Activated CD8-positive, alpha-beta memory T cell treated with anti-CD3 and anti-CD28 coated beads, Interleukin-2, amount 50 U/mL, for 48 hours (primary cell): ENCODE results near the gene TMEM203.

ENCODE experiments used
- DNase-seq: peaks from one replicate; pipeline ENCODE4 v3.0.0-alpha.2; 2020

The TMEM203 gene

DNA sequence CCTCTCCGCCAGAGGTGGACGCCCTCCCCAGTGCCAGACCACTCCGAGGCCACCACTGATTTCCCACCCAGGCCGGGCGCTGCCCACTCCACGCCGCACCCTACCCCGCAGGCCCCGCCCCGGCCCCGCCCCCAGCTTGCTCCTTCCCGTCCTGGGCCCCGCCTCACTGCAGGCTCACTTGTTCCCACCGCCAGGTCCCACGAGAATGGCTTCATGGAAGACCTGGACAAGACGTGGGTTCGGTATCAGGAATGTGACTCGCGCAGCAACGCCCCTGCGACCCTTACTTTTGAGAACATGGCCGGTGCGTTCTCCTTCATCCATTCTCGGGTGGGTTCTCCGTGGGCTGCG lies 42.1 kb downstream of the TMEM203 start:
- DNase-seq, result no peak

DNA sequence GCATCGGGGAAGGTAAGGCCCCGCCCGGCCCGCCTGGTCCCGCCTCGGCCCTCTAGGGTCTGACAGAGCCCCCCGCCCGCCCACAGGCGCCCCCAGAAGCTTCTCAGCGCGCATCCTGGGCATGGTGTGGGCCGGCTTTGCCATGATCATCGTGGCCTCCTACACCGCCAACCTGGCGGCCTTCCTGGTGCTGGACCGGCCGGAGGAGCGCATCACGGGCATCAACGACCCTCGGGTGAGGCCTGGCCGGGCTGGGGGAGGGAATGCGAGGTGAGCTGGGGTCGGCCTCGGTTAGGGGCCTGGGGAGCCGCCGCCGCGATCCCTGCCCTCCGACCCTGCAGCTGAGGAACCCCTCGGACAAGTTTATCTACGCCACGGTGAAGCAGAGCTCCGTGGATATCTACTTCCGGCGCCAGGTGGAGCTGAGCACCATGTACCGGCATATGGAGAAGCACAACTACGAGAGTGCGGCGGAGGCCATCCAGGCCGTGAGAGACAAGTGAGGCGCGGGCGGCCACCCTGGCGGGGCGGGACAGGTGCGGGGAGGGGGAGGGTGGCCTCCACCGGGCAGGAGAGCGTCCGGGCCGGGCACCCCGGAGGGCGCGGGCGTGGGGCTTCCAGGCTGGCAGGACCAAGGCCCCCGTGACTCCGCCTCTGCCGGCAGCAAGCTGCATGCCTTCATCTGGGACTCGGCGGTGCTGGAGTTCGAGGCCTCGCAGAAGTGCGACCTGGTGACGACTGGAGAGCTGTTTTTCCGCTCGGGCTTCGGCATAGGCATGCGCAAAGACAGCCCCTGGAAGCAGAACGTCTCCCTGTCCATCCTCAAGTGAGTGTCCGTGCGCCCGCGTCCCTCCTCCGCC lies 42.7 kb downstream of the TMEM203 start:
- no peak for DNase-seq

DNA sequence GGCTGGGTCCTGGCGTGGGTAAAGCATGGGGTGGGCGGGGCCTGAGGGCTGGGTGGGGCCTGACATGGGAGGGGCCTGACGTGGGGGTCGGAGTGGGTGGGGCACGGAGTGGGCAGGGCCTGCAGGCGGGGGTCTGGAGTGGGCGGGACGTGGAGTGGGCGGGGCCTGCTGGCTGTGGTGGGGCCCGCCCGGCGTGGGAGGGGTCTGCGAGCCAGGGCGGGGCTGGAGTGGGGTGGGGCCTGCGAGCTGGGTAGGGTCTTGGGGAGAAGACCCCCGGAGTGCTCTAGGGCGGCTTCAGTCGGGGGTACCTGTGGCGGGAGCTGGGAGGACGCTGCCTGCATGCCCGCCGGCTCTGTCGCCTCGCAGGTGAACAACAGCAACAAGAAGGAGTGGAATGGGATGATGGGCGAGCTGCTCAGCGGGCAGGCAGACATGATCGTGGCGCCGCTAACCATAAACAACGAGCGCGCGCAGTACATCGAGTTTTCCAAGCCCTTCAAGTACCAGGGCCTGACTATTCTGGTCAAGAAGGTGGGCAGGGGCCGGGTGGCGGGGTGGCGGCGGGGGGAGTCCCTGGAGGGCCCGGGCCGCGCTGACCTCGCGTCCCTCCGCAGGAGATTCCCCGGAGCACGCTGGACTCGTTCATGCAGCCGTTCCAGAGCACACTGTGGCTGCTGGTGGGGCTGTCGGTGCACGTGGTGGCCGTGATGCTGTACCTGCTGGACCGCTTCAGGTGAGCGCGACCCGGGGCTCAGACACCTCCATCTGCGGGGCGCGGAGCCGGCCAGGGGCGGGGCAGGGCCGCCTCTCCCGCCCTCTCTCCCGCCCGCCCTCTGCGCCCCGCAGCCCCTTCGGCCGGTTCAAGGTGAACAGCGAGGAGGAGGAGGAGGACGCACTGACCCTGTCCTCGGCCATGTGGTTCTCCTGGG lies 43.6 kb downstream of the TMEM203 start:
- no peak for DNase-seq

DNA sequence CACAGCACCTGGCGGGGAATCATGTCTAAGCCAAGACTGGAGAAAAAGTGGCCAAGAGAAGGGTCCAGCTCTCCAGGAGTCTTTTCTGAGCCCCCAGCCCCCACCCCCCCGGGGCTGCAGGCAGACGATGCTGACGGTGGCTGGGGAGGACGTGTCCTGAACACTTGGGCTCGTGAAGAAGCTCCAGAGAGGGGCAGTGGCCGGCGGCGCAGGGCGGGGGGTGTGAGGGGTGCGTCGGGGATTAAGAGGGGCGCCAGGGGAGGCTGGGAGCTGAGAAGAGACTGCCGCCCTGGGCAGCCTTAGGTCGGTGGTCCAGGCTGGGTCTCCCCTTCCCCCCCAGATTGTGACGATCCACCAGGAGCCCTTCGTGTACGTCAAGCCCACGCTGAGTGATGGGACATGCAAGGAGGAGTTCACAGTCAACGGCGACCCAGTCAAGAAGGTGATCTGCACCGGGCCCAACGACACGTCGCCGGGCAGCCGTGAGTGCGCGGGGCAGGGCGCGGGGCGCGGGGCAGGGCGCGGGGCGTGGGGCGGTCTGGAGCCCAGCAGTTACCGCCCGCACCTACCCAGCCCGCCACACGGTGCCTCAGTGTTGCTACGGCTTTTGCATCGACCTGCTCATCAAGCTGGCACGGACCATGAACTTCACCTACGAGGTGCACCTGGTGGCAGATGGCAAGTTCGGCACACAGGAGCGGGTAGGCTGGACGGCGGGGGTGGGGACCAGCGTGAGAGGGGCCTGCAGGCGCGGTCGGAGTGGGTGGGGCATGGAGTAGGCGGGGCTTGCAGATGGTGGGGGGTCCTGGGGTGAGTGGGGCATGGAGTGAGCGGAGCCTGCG lies 44.5 kb downstream of the TMEM203 start:
- DNase-seq, result no peak

DNA sequence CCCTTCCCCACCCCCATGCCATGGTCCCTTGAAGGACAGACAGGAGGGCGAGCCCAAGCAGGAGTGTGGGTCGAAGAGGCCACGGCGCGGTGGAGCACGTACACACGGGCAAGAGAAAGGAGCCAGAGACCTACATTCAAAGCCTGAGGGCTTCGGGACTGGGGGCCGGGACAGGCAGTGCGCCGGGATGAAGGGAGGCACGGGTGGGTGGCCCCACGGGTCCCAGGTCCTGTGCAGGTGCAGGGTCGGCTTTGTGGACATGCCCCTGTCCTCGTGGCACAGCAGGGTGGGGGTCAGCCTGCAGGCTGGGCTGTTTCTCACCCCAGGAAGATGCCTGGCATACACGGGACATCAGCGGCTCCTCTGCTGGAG lies 45.4 kb downstream of the TMEM203 start:
- DNase-seq, result no peak

DNA sequence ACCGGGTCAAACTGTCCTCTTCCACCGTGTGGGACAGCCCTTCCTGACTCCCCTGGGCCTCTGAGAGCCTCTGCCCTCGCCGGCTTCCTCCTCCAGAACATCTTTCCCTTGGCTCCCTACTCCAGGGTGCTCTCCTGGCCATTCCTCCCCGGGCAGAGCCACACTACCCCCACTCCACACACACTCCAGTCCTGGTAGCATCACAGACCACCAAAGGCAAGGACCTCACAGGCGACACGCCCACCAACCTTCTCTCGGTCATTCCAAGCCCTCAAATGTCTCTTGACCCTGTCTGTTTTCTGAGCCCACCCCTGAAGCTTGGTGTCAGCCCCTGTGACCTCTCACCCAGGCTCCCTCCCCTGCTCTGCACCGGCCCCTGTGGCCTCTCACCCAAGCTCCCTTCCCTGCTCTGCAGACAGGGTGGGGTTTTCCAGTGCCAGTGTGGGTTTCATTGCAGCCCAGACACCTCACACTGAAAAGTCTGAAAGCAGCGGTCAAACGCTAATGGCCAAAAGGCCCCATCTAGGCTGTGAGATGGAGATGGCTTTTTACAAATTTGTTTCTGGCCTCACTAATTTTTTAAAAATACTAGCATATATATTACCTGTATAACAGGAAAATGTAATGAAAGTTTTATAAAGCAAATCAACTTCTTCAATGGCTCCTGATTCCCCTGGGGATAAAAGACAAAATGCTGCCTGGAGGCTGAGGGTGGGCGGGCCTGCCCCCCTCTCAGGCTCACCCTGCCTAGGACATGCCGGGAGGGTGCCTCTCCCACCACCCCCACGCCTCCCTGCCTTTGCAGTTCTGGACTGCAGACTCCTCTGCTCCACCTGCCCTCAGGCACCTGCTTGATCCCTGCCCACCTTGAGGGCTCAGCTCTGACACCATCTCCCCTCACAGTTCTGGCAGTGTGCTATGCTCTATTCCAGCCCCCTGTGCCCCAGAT lies 46.1 kb downstream of the TMEM203 start:
- DNase-seq, result no peak

DNA sequence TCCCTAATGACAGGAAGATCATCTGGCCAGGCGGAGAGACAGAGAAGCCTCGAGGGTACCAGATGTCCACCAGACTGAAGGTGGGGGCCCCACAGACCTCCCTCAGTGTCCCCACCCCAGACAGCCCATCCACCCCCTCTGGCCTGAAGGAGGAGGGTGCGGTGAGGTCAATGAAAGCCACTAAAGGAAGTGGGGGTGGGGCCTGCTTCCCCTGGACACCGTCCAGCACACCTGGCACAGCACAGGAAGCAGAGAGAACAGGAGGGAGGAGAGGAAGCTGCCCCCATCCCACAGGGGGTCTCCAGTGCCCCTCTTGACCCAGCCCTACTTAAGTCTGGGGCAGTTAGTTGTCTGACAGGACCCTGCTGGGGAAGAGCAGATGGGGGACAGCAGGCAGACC lies 46.8 kb downstream of the TMEM203 start:
- no peak for DNase-seq

DNA sequence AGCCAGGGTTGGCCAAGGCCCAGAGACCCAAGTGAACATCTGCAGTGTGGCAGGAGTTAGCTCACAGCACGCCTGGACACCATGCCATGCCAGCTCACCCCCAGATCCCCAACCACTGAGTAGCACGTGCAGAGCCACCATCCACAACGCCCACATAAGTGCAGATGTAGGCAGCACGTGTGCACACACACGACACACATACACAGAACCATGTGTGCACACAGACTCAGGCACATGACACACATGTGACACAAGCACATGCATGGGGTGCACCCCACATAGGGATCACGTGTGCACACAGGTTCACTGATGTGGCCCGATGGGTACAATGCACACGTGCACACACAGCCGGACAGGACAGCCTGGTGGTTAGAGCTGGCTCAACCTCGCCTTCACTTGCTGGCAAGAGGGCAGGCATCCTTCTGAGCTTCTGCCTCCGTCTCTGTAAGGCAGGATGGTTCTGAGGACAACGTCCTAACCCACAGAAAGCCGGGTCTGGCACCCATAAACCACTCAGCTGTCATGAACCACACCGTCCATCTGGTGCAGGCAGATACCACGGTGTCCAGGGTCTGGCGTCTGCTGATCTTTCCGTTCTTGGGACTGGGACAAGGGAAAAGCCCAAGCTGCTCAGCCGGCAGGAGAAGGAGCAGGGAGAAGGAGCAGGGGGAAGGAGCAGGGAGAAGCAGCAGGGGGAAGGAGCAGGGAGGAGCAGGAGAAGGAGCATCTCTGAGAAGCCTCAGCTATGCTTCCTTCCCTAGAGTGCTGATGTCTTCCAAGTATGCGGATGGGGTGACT lies 47.6 kb downstream of the TMEM203 start:
- no peak for DNase-seq

DNA sequence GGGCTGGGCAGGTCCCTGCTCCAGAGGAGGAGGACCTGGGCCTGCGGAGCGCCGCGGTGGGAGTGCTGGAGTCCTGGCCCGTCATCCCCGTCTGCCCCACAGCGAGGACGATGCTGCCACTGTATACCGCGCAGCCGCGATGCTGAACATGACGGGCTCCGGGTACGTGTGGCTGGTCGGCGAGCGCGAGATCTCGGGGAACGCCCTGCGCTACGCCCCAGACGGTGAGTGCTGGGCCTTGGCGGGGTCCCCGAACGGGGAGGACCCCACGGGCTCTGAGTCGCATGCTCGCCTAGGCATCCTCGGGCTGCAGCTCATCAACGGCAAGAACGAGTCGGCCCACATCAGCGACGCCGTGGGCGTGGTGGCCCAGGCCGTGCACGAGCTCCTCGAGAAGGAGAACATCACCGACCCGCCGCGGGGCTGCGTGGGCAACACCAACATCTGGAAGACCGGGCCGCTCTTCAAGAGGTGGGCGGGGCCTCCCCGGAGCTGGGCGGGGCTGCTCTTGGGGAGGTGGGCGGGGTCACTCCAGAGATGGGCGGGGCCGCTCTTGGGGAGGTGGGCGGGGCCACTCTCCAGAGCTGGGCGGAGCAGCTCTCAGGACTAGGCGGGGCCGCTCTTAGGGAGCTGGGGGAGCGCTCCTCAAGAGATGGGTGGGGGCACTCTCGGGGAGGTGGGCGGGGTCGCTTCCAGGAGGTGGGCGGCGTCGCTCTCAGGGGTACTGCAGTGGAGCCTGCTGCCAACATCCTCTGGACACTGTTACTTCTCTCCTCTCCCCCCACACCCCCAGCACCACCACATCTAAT lies 48.7 kb downstream of the TMEM203 start:
- DNase-seq, result peak; percentile 90
